GM12872 (cell line): ENCODE measurements around the gene AREL1.

Experiments
- CTCF ChIP-seq: IDR thresholded peaks from 3 replicates; pipeline ENCODE4 v1.5.1; 2011; ENCODE audit warnings: low read depth, mild to moderate bottlenecking, low read length, moderate library complexity; ENCODE audit not compliant: insufficient read depth

The AREL1 gene

GRCh38 chr14:74667758-74668157 lies 45.1 kb downstream of the AREL1 start:
- TF ChIP-seq CTCF, result no peak

- TF ChIP-seq CTCF, result no peak
Measured at GRCh38 chr14:74664717-74665116, 48.2 kb downstream of the AREL1 start.

GRCh38 chr14:74663884-74664283 lies 49.0 kb downstream of the AREL1 start:
- no peak for TF ChIP-seq CTCF

GRCh38 chr14:74661726-74662450 lies 51.0 kb downstream of the AREL1 start:
- TF ChIP-seq CTCF, result no peak

- TF ChIP-seq CTCF, result no peak
Measured at GRCh38 chr14:74660863-74661262, 52.0 kb downstream of the AREL1 start.

GRCh38 chr14:74660167-74660566 lies 52.7 kb downstream of the AREL1 start:
- no peak for TF ChIP-seq CTCF

GRCh38 chr14:74658535-74659131 lies 54.2 kb downstream of the AREL1 start:
- no peak for TF ChIP-seq CTCF
